HG02884 (cell line): ENCODE results near the gene AP4E1.
"Not testable (repeated sequence)": the region's sequence is repeated elsewhere in the genome, so short reads cannot be mapped to it uniquely, and the experiment has no call there.

ENCODE experiments used
- ATAC-seq: cut with Tn5 transposase; IDR thresholded peaks from one replicate; pipeline ENCODE4 v1.9.1; 2021; ENCODE audit warnings: mild to moderate bottlenecking, moderate library complexity; ENCODE audit not compliant: unreplicated experiment

Gene AP4E1

GRCh38 chr15:50943638-50944037 is 35.2 kb downstream of the AP4E1 start:
- ATAC-seq, result no peak

GRCh38 chr15:50944672-50945071 is 36.2 kb downstream of the AP4E1 start:
- ATAC-seq, result no peak

- ATAC-seq, result no peak
Measured at GRCh38 chr15:50945725-50946124, 37.2 kb downstream of the AP4E1 start.

- ATAC-seq, result not testable (repeated sequence)
Measured at GRCh38 chr15:50950745-50951144, 42.3 kb downstream of the AP4E1 start.

- no peak for ATAC-seq
Measured at GRCh38 chr15:50953302-50953701, 44.8 kb downstream of the AP4E1 start.

GRCh38 chr15:50954837-50955236 is 46.4 kb downstream of the AP4E1 start:
- ATAC-seq, result not testable (repeated sequence)

- no peak for ATAC-seq
Measured at GRCh38 chr15:50959717-50960116, 51.2 kb downstream of the AP4E1 start.

GRCh38 chr15:50964075-50964474 is 55.6 kb downstream of the AP4E1 start:
- ATAC-seq, result no peak

GRCh38 chr15:50968353-50968752 is 59.9 kb downstream of the AP4E1 start:
- ATAC-seq, result no peak

GRCh38 chr15:50970524-50970923 is 62.0 kb downstream of the AP4E1 start:
- ATAC-seq, result no peak

- ATAC-seq, result no peak
Measured at GRCh38 chr15:50971115-50971514, 62.6 kb downstream of the AP4E1 start.

GRCh38 chr15:50971542-50971941 is 63.1 kb downstream of the AP4E1 start:
- ATAC-seq, result no peak

GRCh38 chr15:50973605-50974004 is 65.1 kb downstream of the AP4E1 start:
- no peak for ATAC-seq

GRCh38 chr15:50977162-50977561 is 68.7 kb downstream of the AP4E1 start:
- ATAC-seq, result no peak

GRCh38 chr15:50978580-50978979 is 70.1 kb downstream of the AP4E1 start:
- ATAC-seq, result no peak

GRCh38 chr15:50979041-50979440 is 70.6 kb downstream of the AP4E1 start:
- ATAC-seq, result no peak

- no peak for ATAC-seq
Measured at GRCh38 chr15:50993598-50993997, 85.1 kb downstream of the AP4E1 start.

GRCh38 chr15:50996641-50997040 is 88.2 kb downstream of the AP4E1 start:
- no peak for ATAC-seq

- no peak for ATAC-seq
Measured at GRCh38 chr15:50997371-50998051, 89.0 kb downstream of the AP4E1 start.

- ATAC-seq, result no peak
Measured at GRCh38 chr15:51004103-51004551, 95.6 kb downstream of the AP4E1 start.

- ATAC-seq, result no peak
Measured at GRCh38 chr15:51006336-51006985, 98.0 kb downstream of the AP4E1 start.

- no peak for ATAC-seq
Measured at GRCh38 chr15:51007131-51007666, 98.7 kb downstream of the AP4E1 start.
